Sigmoid colon (tissue), 7 donors: ENCODE measurements around the gene GCNA. TPM values are rescaled to one million over a fixed set of nuclear protein-coding genes. Genes with fewer than 3 reads are reported as not detected.

Source experiments
- DNase-seq: peaks from one replicate; pipeline ENCODE4 v3.0.0-alpha.2; 2019
- H3K27ac ChIP-seq, 4 donors: fragments of 200-600 bp; sonication (generic); one replicate each; pipeline ENCODE4 v1.5.1; 2016 to 2019; ENCODE audit warnings: mild to moderate bottlenecking in 1 of 4
- H3K27me3 ChIP-seq, 3 donors: fragments of 200-600 bp; sonication (generic); one replicate each; pipeline ENCODE4 v1.5.1; 2019; ENCODE audit warnings: mild to moderate bottlenecking in 1 of 3
- H3K36me3 ChIP-seq, 4 donors: fragments of 200-600 bp; sonication (generic); one replicate each; pipeline ENCODE4 v1.5.1; 2016 to 2019
- H3K4me1 ChIP-seq, 4 donors: fragments of 200-600 bp; sonication (generic); one replicate each; pipeline ENCODE4 v1.5.1; 2017 to 2019
- H3K4me3 ChIP-seq, 4 donors: fragments of 200-600 bp; sonication (generic); one replicate each; pipeline ENCODE4 v1.5.1; 2017 to 2019; ENCODE audit warnings: mild to moderate bottlenecking in 2 of 4, moderate library complexity in 1 of 4
- H3K9me3 ChIP-seq, 4 donors: fragments of 200-600 bp in 3 of 4; sonication (generic) in 3 of 4; one replicate each; pipeline versions ENCODE4 v1.5.1 to v1.6.1; 2013 to 2019
- CTCF ChIP-seq, 4 experiments: fragments of 450-650 bp in 3 of 4; fragments of 200-600 bp in 1 of 4; IDR thresholded peaks; one replicate each; pipeline ENCODE4 v1.5.1; 2016 to 2019; ENCODE audit warnings: antibody characterized with exemption in 4 of 4, mild to moderate bottlenecking in 3 of 4, moderate library complexity in 2 of 4
- EP300 ChIP-seq, 4 donors: sonication (generic); formaldehyde crosslinking; IDR thresholded peaks; one replicate each; pipeline ENCODE4 v1.6.1; 2017; ENCODE audit warnings: antibody characterized with exemption in 4 of 4
- POLR2A ChIP-seq, 2 donors: fragments of 450-650 bp; IDR thresholded peaks; one replicate each; pipeline ENCODE4 v1.6.1; 2016; ENCODE audit warnings: antibody characterized with exemption in 2 of 2, mild to moderate bottlenecking in 2 of 2, moderate library complexity in 2 of 2
- POLR2AphosphoS5 ChIP-seq, 4 donors: sonication (generic); formaldehyde crosslinking; IDR thresholded peaks; one replicate each; pipeline ENCODE4 v1.6.1; 2017; ENCODE audit warnings: antibody characterized with exemption in 4 of 4
- WGBS, 2 donors: extraction: QIAGEN DNeasy Blood & Tissue Kit; methylation state at CpG; one replicate each; pipeline ENCODE4 v1.1.7; 2013; 5-methylcytosine and 5-hydroxymethylcytosine counted together
- intact Hi-C: fragments of 100-400 bp; cut with DNase I; formaldehyde crosslinking; loops from one replicate; pipeline ENCODE4 v1.15.1; 2023
- polyA plus RNA-seq, 3 donors: library from polyadenylated mRNA; stranded (reverse); fragments of 200-250 nt; gene quantifications; one replicate each; pipeline ENCODE4 v1.2.3, GENCODE V29; 2013
- total RNA-seq, 4 donors: library from RNA; depleted of rRNA; stranded (reverse); fragments of >200 nt; gene quantifications; one replicate each; pipeline ENCODE4 v1.1.0, GENCODE V29; 2016
- donor health status: healthy with polysubstance abuse.
- donor health status: Bipolar disorder and iron deficiency.
- donor health status: healthy.

GCNA gene
- total and polyA plus RNA-seq, 7 donors, result 0.60 to 5.0 (median 1.5) TPM

DNA sequence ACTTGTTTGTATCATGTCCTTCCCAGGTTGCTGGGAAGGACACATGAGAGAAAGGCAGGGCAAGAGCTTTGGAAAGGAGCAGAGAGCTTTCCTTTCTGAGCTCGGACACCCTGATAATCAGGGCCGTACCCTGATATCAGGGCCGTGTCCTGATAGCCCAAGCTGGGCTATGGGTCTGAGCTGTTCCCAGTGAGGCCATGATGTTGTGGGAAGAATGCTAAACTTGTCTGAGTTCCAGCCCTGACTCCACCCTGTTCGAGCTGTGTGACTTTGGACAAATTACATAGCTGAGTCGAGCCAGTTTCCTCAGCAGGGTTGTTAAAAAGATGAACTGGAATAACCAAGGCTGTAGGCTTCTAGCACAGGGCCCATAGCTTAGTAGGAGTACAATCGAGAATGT, 43.4 kb downstream of the GCNA start:
- no peak overlapping the region for H3K4me3 ChIP-seq
- H3K36me3 ChIP-seq, result no peaks in the 10 kb centered on the region
- 12 to 58% methylated on average over 6 of the region's 6 CpGs for WGBS, 2 donors
- no peak for DNase-seq
- intact Hi-C loops, result no loop called here
- H3K9me3 ChIP-seq, result no peaks in the 10 kb centered on the region
- TF ChIP-seq EP300 (IDR thresholded peaks at IDR 0.05) (no peak), CTCF (IDR thresholded peaks at IDR 0.05) (no peak), POLR2A (IDR thresholded peaks at IDR 0.05) (no peak), POLR2AphosphoS5 (IDR thresholded peaks at IDR 0.05) (no peak)
- no peaks in the 10 kb centered on the region for H3K27me3 ChIP-seq
- peak overlapping the region in 3 of 4 donors; percentile 71 to 79 (median 76) for H3K27ac ChIP-seq
- peaks cover 0 to 24% (median 10%) of the 10 kb centered on the region in 4 donors for H3K4me1 ChIP-seq

DNA sequence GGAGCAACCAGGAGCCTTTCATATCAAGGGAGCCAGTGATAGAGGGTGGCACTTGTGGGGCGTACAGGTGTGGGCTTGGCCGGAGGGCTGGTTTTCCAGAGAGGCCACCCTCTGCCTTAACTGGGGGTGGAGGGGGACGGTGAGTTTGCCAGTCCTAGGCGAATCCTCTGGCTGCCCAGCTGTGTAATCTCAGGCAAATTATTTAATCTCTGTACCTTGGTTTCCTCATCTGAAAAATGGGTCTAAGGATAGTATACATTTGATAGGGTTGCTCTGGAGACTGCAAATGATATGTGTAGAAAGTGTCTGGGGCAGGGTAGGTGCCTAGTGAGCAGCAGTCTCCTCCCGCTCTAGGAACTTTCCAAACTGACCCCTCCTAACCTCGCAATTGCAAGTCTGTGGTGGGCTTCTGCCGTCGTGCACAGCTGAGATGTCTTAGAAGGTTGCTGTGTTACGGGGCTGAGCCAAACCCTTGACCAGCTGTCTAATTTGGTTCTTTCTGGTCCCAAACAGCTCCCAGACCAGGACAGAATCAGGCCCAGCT, 43.9 kb downstream of the GCNA start:
- no peaks in the 10 kb centered on the region for H3K27me3 ChIP-seq
- H3K4me3 ChIP-seq, result no peak overlapping the region
- no peak for DNase-seq
- H3K36me3 ChIP-seq, result no peaks in the 10 kb centered on the region
- intact Hi-C loops, result no loop called here
- H3K9me3 ChIP-seq, result no peaks in the 10 kb centered on the region
- H3K4me1 ChIP-seq, result peaks cover 0 to 24% (median 10%) of the 10 kb centered on the region in 4 donors
- peak overlapping the region; percentile 71 to 79 (median 74) for H3K27ac ChIP-seq
- TF ChIP-seq CTCF (IDR thresholded peaks at IDR 0.05) (no peak), POLR2A (IDR thresholded peaks at IDR 0.05) (no peak), EP300 (IDR thresholded peaks at IDR 0.05) (no peak), POLR2AphosphoS5 (IDR thresholded peaks at IDR 0.05) (no peak)
- 33 to 64% methylated on average over 9 of the region's 9 CpGs for WGBS, 2 donors

DNA sequence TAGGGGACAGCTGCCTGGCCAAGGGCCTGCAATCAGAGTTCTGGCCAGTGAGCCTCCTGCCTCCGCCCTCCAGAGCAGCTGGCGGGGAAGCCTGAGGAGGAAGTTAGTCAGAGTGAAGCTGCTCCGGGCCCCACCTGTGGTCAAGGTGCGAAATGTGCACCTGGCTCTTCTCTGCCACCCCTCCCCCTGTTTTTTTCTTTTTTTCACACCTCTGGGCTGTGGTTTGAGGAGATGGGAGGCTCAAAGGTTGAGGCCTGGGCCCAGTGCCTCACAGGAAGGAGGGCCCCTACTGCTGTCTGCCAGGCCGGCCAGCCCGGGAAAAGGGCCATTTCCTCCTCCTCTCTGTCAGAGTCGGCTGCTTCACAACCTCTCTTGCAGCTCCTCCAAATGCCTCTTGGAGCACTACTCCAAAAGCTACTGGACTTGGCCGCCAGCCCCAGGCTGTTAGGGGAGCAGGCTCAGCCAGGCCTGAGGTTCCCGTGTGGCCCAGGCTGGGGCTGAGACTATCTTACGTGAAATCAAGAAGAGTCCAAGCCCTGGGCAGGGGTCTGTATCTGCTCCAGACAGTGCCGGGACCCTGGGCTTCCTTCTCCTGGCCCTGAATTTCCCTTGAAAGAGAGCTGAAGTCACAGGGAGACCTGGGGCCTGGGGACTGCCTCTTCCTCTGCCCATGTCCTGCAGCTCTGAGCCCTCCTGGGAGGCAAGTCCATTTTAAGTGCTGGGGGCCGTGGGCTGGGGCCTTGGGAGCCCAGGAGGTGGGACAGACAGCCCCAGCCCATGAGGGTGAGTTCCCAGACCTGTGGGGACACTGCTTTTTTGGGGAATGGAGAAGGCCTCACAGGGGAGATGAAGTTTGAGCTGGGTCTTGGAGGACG, 44.6 kb downstream of the GCNA start:
- no peaks in the 10 kb centered on the region for H3K36me3 ChIP-seq
- H3K4me1 ChIP-seq, result peaks cover 0 to 24% (median 10%) of the 10 kb centered on the region in 4 donors
- no peaks in the 10 kb centered on the region for H3K9me3 ChIP-seq
- H3K27ac ChIP-seq, result peak overlapping the region; percentile 71 to 79 (median 74)
- no peaks in the 10 kb centered on the region for H3K27me3 ChIP-seq
- intact Hi-C loops, result no loop called here
- 3 to 15% methylated on average over 13 of the region's 13 CpGs for whole genome bisulfite sequencing, 2 donors
- peak; percentile 93 for DNase-seq
- TF ChIP-seq POLR2AphosphoS5 (IDR thresholded peaks at IDR 0.05) (peak in 1 of 4 donors; percentile 19), CTCF (IDR thresholded peaks at IDR 0.05) (peak in 1 of 4 experiments; percentile 28), POLR2A (IDR thresholded peaks at IDR 0.05) (no peak)
- H3K4me3 ChIP-seq, result no peak overlapping the region

DNA sequence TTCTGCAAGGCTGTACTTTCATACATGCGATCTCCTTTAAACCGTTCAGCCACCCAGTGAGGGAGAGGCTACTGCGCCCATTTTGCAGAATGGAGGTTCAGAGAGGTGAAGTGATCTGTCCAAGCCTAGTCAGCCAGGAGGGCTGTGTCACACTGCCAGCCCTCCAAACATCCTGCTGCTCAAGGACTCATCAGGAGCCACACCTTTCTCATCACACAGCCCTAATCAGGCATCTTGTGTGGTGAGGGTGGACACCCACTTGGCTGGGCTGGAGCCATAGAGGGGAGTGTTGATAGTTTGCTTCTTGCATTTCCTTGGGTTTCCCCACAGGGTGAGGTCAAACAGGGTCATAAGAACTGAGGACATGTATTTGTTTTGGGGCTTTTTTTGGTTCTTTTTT, 45.5 kb downstream of the GCNA start:
- peak overlapping the region in 3 of 4 donors; percentile 71 to 76 (median 71) for H3K27ac ChIP-seq
- H3K4me1 ChIP-seq, result peaks cover 0 to 24% (median 10%) of the 10 kb centered on the region in 4 donors
- TF ChIP-seq CTCF (IDR thresholded peaks at IDR 0.05), result no peak
- TF ChIP-seq POLR2A (IDR thresholded peaks at IDR 0.05), result no peak
- TF ChIP-seq EP300 (IDR thresholded peaks at IDR 0.05), result no peak
- TF ChIP-seq POLR2AphosphoS5 (IDR thresholded peaks at IDR 0.05), result no peak
- H3K36me3 ChIP-seq, result no peaks in the 10 kb centered on the region
- H3K27me3 ChIP-seq, result no peaks in the 10 kb centered on the region
- H3K9me3 ChIP-seq, result no peaks in the 10 kb centered on the region
- no peak for DNase-seq
- H3K4me3 ChIP-seq, result no peak overlapping the region
- WGBS, 2 donors, result 75 to 86% methylated on average over 3 of the region's 3 CpGs
- intact Hi-C loops, result no loop called here
